GM18867 (cell line): ENCODE data around the gene IPO5.
A peak's percentile ranks its signal among the peaks of the same experiment; 100 is the strongest.
"Not testable (repeated sequence)": the region's sequence is repeated elsewhere in the genome, so short reads cannot be mapped to it uniquely, and the experiment has no call there.

Experiments used
- ATAC-seq: cut with Tn5 transposase; IDR thresholded peaks from one replicate; pipeline ENCODE4 v1.9.1; 2021; ENCODE audit warnings: mild to moderate bottlenecking, moderate library complexity; ENCODE audit not compliant: unreplicated experiment

The IPO5 gene

DNA sequence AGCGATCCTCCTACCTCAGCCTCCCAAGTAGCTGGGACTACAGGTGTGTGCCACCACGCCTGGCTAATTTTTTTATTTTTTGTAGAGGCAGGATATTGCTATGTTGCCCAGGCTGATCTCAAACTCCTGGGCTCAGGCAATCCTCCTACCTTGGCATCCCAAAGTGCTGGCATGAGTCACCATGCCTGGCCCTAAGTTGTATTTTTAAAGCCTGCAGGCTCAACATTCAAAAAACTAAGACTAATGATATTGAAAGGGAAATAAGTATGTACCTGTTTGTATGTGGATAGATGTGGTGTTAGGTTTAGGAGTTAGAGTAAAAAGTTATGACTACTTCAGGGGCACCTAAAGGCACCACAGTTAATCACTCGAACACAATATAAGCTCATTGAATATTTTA, 5.4 kb upstream of the IPO5 start:
- ATAC-seq = no peak

DNA sequence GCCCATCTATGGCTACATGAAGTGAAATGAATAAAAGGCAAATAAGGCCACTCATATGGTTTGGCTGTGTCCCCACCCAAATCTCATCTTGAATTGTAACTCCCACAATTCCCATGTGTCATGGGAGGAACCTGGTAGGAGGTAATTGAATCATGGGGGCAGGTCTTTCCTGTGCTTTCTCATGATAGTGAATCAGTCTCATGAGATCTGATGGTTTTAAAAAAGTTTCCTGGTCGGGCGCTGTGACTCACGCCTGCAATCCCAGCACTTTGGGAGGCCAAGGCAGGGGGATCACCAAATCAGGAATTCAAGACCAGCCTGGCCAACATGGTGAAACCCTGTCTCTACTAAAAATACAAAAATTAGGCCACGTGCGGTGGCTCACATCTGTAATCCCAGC, 4.2 kb upstream of the IPO5 start:
- ATAC-seq = not testable (repeated sequence)

DNA sequence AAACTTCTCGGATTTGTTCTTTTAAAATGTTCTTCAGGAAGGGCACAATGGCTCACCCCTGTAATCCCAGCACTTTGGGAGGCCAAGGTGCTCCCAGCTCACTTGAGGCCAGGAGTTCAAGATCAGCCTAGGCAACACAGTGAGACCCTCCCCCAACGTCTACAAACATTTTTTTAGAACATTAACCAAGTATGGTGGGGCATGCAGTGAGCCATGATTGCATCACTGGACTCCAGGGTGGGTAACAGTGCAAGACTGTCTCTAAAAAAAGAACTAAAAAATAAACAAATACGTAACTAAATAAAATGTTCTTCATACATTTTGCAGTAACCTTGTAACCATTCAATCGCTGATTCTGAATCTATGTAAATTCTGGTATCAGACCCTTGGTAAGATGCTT, 2.1 kb upstream of the IPO5 start:
- ATAC-seq = no peak

DNA sequence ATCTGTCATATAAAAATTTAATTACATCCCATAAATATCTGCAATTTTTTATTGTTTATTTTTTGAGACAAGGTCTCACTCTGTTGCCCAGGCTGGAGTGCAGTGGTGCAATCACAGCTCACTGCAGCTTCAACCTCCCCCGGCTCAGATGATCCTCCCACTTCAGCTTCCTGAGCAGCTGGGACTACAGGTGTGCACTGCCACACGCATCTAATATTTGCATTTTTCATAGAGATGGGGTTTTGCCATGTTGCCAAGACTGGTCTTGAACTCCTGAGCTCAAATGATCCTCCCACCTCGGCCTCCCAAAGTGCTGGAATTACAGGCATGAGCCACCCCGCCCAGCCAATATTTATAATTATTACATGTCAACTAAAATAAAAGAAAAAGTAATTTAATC, 644 bp upstream of the IPO5 start:
- peak; percentile 81 for ATAC-seq

DNA sequence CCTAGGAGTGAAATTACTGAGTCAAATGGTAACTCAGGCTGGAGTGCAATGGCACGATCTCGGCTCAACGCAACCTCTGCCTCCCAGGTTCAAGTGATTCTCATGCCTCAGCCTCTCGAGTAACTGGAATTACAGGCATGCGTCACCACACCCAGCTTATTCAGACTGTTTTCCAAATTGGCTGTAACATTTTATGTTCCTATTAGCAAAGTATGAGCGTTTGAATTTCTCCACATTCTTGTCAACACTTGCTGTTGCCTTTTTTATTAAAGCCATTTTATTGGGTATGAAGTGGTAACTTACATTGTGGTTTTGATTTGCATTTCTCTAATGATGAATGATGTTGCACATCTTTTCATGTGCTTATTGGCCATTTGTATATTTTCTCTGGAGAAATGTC, 7.9 kb downstream of the IPO5 start:
- no peak for ATAC-seq

DNA sequence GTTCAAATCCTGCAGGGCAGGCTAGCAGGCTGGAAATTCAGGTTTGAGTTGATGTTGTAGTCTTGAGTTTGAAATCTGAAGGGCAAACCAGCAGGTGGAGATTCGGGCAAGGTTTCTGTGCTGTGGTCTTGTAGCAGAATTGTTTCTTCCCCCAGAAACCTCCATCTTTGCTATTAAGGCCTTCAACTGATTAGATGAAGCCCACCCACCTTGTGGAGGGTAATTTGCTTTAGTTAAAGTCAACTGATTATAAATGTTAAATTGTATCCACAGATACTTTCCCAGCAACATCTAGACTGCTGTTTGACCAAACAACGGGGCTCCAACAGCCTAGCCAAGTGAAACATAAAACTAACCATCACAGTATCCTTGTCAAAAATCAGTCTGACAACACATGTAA, 9.4 kb downstream of the IPO5 start:
- no peak for ATAC-seq

DNA sequence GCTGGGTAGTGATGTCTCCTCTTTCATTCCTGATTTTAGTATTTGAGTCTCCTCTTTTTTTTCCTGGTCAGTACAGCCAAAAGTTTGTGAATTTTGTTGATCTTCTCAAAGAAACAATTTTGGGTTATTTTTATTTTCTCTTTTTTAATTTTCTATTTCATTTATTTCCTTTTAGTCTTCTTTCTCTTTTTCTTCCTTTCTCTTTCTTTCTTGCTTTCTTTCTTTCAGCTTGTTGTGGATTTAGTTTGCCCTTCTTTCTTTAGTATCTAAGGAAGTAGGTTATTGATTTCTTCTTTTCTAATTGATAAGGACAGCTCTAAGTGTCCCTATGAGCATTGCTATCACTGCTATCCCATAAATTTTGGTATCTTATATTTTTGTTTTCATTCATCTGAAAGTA, 13.8 kb downstream of the IPO5 start:
- no peak for ATAC-seq

DNA sequence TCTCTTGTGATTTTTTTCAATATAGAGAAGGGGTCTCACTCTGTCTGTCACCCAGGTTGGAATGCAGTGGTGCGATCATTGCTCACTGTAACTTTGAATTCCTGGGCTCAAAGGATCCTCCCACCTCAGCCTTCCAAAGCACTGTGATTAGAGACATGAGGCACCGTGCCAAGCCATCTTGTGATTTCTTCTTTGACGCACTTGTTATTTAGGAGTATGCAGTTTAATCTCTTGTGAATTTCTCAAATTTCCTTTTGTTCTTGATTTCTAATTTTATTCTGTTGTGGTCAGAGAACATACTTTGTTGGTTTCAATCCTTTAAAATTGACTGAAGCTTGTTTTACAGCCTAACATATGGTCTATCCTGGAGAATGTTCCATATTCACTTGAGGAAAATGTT, 14.5 kb downstream of the IPO5 start:
- ATAC-seq = no peak

DNA sequence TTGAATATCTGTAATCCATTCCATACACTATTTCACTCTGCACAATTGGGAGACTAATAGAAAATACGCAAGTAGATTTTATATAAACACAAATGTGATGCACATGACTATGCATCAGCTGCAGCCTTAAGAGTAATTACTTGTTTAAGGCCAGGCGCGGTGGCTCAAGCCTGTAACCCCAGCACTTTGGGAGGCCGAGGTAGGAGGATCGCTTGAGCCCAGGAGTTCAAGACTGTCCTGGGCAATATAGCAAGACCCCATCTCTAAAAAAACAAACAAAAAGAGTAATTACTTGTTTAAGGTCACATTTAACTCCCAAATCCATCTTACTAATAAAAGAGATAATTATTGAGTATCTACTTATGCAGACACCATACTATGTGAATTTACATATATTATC, 18.0 kb downstream of the IPO5 start:
- ATAC-seq = no peak

DNA sequence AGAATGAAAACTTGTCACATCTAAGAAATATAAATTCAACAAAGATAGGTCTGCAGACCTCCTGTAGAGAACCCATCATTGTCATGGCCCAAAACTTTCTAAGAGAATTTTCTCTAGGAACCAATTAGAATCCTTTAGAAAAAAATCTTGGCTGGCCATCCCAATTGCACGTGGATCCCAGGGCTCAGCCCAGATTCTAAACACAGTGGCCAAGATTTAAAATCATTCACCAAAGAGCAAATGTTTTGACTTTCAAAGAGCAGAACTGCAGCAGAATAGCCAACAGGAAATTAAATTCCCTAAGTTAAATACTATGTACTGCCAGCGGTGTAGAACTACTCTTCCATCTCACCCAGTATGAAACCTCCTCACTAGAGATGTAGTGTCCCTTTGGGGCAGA, 21.3 kb downstream of the IPO5 start:
- ATAC-seq = no peak

DNA sequence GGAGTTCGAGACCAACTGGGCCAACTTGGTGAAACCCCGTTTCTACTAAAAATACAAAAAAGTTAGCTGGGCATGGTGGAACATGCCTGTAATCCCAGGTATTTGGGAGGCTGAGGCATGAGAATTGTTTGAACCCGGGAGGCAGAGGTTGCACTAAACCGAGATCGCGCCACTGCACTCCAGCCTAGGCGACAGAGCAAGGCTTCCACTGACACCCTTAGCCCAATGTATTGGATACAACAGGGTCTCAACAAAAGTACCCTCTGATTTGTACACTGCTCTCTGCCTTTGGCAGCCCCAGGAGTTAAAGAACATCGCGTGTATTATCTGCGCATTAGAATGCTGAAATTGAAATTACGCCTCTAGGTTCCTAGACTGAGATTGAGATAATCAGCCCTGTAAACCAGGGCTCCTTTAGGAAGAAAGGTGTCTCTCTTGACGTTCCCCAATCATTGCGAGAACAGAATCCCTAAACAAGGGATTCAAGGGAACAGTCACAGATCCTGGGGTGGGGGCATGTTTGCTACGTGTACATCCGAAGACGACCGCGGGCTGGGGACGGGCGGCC, 21.9 kb downstream of the IPO5 start:
- no peak for ATAC-seq

DNA sequence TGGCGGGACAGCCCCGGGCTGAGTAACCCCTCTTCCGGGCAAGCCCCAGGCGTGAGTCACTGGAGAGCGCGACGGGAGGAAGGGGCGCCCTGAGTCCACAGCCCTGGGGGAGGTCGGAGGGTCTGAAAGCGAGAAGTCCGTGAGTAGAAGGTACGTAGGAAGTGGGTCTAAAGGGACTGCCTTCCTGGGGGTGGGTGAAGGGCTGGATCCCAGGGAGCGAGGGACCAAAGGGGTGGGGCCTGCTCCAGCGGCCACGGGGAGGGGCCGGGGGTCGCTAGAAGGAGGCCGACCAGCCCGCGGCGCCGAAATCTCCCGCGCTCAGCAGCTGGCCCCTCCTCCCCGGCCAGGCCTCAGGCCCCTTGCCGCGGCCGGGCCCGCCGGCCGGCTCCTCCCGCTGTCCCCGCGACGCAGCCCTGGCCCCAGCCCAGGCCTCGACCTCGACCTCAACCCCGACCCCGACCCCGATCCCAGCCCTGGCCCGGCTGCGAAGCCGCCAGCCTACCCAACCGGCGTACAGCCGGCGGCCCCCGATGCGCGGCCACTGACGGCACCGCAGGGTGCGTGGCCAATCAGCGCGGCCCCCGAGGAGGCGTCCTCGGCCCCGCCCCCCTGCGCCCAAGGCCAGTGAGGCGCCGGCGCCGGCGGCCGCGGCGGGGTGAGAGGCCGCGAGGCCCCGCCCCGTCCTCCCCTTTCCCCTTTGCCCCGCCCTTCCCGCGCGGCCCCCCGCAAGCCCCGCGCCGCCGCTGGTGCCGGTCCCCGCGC, 22.6 kb downstream of the IPO5 start:
- peak; percentile 91 for ATAC-seq

DNA sequence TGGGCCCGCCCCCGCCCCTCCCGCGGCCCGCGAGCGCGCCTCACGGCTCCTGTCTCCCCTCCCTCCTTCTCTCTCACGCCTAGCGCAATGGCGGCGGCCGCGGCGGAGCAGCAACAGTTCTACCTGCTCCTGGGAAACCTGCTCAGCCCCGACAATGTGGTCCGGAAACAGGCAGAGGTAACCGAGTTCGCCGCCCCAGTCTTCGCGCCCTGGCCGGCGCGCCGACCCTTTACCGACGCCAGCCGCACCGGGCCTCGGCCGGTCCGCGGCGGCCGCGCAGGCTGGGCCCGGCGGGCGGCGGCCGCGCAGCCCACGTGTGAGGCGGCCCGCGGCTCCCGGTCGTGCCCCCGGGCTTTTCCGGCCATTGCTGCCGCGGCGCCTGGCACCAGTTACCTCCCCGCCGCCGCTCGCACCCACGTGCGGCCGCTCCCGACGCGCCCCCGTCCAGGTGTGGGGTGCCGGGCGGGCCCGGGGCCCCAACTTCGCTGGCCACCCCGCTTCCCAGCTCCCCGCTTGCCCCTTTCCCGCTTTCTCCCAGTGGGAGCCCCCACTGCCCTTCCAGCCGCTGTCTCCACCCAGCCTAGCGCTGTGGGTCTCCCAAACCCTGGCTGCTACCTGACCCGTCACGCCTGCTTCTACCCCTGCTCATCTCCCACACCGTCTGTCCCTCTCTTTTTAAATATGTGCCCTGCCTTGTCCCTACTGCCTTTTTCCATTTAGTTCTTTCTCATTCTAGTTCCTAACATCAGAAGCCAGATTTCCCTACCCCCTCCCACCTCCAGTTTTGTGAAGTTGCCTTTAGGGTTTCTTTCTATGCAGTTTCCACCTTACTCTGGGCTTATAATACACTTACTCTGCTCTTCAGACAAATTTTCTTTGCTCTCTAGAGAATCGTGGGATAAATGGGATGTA, 23.4 kb downstream of the IPO5 start:
- ATAC-seq = peak; percentile 35

DNA sequence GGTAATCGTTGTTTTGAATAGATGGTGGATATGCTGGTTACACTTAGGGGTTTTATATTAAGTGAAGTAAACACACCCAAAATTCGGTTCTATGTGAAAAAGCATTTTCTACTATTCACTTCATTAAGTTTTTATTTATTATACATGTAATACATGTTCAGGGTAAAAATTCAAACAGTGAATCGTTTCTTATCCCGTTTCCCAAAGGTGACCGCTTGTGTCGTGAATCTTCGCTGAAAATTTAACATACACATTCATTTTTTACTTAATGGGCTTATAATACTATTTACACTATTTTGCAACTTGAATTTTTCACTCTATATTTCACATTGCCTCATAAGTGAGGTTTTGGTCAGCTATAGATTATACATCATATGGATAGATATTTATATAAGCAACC, 24.5 kb downstream of the IPO5 start:
- ATAC-seq = no peak

DNA sequence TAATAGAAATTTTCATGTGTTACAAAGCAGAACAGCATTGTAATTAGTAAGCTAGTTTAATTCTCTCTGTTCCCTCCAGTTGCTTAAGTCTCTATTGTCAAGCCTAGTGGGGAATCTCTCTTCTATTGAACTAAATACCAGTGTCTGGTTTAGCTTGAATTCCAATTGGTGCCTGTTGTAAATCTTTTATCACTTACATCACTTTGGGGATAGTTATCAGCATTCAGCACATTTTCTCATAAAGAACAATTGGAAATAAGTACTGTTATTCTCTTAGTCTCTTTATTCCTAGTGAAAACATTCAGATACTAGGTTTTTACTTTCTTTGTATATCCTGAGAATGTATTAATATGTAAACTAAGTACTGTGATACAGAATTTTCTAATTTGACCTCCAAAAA, 25.2 kb downstream of the IPO5 start:
- no peak for ATAC-seq

DNA sequence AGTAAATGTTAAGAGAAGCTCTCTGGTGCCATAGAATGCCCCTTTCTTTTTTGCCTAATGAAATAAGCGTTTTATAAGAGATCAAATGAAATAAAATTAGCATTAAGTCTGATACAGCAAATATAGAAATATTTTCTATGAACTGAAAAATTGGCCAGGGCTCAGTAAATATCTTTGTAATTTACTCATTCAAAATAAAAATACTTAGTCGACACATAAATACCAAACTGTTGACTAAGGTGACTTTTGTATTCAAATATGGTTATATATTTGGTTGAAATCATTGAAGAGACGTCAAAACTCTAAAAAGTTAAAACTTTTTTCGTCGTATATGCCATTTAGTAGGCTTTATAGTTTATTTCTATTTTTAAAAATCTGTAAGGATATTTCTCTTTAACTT, 25.6 kb downstream of the IPO5 start:
- no peak for ATAC-seq

DNA sequence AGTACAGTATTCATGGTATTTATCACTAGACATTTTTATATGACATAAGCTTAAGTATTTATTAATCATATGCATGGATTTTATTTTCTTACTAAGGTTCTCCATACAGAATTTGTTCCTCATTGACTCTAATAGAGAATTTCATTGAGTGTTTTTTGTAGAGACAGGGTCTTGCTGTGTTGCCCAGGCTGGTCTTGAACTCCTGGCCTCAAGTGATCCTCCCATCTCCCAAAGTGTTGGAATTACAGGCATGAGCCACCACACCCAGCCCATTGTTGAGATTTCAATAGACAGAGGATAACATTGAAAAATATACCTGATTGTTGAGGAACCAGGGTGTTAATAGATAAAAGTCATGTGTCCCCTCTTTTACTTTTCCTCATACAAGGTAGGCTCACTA, 26.1 kb downstream of the IPO5 start:
- ATAC-seq = no peak

DNA sequence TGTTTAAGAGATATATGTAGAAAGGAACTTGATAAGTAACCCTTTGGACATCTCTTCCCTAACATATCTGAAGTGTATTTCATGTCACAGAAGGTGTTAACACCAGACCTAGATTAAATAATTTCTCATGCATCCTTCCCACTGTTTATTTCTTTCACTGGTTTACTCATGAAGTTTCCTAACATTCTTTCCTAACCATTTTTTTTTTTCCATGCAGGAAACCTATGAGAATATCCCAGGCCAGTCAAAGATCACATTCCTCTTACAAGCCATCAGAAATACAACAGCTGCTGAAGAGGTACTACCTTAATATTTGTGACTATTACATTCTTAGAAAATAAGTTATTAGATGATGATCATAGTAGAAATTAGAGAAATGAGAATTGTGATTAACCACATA, 28.8 kb downstream of the IPO5 start:
- no peak for ATAC-seq

DNA sequence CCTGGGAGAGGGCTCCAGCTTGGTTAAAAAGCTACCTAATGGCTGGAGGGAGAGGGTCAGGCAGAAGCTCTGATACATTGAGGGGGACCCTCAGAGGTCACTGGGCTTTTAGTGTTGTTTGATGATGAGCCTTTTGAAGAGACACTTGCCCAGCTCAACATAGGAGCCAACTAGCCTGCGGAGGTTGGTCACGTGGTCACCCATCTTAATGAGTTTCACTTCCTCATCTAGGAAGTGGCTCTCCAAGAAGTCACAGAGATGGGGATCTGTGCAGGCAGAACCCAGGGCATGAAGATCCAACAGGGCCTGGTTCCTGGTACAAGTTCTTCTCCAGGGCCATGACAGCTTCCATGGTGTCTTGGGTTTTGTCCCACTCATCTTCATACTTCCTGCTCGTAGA, 33.4 kb downstream of the IPO5 start:
- peak; percentile 76 for ATAC-seq

DNA sequence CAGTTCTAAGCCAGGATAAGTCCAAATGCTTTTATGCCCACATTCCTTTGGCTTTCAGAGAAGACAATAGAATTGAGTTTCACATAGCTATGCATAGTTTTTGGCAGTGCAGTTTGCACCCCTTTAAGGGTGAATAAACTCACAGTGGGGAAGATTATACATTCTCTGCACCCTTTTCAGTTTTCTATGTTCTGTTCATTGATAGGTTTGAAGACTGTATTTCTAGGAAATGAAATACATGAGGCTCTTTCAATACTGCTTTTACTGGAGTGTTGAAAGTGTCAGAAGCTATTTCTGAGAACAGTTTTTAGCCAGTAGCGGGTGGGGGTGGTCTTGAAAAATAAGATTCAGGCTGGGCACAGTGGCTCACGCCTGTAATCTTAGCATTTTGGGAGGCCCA, 46.2 kb downstream of the IPO5 start:
- no peak for ATAC-seq

DNA sequence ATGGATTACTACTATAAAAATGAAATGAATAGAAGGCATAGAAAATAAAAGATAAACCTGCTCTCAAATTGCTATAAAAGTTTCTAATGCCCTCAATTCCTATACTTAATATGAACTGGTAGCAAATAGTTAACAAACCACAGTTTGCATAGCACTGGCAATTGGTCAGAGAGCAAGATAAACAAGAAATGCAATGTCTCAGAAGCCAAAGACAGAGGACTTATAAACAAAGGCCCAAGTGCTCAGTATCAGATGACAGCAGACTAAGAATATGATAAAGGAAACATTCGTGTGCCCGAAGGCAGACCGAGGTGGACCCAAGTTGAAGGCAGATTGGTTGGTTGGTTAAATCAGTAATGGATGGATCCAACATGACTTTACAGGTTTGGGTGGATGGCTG, 50.6 kb downstream of the IPO5 start:
- ATAC-seq = no peak

DNA sequence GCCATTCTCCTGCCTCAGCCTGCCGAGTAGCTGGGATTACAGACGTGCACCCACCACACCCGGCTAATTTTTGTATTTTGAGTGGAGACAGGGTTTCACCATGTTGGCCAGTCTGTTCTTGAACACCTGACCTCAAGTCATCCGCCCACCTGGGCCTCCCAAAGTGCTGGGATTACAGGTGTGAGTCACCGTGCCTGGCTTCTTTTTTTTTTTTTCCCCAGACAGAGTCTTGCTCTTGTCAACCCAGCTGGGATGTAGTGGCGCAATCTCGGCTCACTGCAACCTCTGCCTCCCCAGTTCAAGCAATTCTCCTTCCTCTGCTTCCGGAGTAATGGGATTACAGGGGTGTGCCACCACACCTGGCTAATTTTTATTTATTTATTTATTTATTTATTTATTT, 51.5 kb downstream of the IPO5 start:
- ATAC-seq = not testable (repeated sequence)
